ELF-1 (cell line): Measurements from ENCODE around the gene ZNF407.
"Not testable (repeated sequence)": the region's sequence is repeated elsewhere in the genome, so short reads cannot be mapped to it uniquely, and the experiment has no call there.

Experiments used
- DNase-seq: peaks from one replicate; pipeline ENCODE4 v3.0.0-alpha.2; 2016; ENCODE audit warnings: low read depth, low spot score

Gene ZNF407

DNA sequence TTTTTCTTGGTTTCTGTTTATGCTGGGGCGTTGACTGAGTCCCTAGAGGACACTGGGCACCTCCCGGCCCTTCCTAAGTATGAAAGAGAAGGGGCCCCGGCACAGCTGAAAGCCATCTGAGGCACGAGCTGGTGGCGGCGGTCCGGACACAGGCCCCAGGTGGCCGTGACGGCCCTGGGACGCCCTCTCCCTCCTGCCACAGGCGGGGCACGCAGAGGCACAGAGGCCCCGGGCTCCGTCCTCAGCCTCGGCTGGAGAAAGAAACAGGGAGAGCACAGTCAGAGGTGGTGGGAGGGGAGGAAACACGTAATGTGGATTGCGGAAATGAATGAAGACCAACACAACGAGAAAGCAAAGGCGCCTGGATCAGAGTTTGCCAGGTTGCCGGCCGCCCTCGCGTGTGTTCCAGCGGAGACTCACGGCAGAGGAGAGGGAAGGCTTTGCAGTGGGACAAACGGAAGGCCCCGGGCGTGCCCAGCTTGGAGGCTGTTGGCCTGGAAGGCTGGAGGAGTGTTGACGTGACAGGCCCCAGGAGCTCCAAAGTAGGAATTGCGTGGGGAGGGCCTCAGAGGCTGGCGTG is 492.2 kb downstream of the ZNF407 start:
- no peak for DNase-seq

GRCh38 chr18:75090336-75090735 is 492.7 kb downstream of the ZNF407 start:
- peak; percentile 12 for DNase-seq

GRCh38 chr18:75097491-75098225 is 500.0 kb downstream of the ZNF407 start:
- no peak for DNase-seq

DNA sequence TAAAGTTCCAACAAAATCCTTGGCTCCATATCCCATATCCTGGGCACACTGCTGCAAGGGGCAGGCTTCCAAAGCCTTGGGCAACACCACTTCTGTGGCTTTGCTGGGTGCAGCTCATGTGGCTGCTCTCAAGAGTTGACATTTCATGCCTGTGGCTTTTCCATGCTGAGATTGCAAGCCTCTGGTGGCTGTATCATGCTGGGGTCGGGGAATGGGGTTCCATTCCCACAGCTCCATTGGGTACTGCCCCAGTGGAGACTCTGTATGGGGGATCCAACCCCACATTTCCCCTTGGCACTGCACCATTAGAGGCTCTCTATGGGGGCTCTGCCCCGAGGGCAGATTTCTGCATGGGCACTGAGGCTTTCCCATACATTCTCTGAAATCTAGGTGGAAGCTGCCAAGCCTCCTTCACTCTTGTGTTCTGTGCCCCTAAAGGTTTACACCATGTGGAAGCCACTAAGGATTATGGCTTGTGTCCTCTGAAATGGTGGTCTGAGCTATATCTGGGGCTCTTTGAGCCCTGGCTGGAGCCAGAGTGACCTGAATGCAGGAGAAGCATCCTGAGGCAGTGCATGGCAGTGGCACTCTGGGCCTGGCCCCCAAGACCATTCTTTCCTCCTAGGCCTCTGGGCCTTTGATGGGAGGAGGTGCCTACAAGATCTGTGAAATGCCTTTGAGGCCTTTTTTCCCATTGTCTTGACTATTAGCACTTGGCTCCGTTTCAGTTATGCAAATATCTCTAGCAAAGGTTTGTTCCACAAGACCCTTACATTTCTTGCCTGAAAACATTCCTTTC is 503.4 kb downstream of the ZNF407 start:
- no peak for DNase-seq

DNA sequence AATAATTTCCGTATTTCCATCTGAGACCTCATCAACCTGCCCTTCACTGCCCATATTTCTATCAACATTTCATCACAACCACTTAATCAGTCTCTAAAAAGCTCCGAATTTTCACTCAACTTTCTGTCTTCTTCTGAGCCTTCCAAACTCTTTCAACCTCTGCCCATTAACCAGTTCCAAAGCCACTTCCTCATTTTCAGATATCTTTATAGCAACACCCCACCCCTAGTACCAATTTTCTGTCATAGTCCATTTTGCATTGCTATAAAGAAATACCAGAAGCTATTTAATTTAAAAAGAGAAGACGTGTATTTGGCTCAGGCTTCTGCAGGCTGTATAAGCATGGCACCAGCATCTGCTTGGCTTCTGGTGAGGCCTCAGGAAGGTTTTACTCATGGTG is 504.2 kb downstream of the ZNF407 start:
- DNase-seq: no peak

- DNase-seq: not testable (repeated sequence)
These were observed 506.4 kb downstream of the ZNF407 start for GRCh38 chr18:75104029-75104428.

DNA sequence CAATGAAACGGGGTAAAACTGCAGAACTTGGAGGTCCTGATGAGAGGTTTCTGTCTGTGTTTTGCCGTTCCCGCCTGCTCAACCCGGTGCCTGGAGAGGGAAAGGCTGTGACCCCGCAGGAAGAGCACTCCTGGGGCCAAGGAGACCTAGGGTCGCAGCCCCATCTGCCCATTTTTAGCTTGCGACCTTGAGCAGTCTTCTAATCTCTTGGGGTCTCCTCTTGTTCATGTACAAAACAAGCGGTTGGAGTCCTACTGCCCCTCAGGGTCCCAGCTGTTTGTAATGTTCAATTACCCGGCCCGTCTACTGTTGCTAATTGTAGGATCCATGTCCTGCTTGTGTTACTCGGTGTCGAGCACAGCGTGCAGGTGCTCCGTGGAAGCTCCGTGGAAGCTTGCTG is 506.8 kb downstream of the ZNF407 start:
- no peak for DNase-seq

GRCh38 chr18:75105551-75106254 is 508.0 kb downstream of the ZNF407 start:
- DNase-seq: no peak

DNA sequence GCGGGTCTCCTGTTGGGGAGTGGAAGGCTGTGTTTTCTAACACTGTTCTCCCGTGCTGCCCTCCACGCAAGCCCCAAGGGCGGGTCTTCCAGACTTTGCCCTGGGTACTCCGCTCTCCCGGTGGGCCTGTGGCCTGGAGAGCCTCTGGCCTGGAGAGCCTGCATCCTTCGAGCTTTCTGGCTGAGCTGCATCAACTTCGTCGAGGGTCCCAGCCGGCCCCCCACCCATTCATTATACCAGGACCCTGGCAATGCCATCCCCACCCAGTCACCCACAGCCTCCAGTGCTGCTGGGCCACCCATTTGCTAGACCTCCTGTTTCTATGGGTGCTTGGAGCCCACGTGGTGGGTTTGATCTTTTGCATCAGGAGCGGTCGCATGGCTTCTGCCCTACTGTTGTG is 509.1 kb downstream of the ZNF407 start:
- DNase-seq: no peak

DNA sequence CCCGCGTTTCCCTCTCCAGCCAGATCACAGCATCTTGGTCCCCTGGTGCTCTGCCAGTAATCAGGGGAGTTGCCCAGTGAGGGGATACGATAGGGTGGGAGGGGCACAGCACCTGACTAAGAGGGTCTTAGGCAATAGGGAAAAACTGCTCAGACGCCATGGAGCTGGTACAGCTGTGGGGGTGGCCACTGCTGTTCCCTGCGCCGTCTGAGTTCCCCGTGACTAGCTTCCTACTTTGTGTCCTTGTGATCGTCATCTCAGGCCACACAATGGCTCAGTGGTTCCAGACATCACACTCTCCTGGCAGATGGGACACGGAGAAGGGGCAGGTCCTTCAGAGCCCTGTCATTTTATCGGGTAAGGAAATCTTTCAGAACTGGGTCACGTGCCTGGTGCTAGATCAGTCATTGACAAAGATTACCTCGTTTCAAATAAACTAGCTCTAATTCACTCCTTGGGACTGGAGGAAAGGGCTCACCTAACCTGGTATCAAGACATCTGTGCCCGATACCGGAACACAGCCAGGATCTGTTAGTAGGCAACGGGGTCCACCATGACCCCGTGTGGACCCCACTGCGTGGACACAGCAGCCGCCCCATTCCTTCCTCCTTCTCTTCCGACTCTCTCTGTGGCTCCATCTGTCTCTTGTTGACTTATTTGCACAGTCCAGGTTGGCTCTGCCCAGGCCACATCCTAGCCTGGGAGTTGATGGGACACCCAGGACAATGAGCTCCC is 509.7 kb downstream of the ZNF407 start:
- DNase-seq: no peak

GRCh38 chr18:75107931-75108276 is 510.2 kb downstream of the ZNF407 start:
- DNase-seq: no peak

- DNase-seq: no peak
These were observed 511.1 kb downstream of the ZNF407 start for GRCh38 chr18:75108579-75109318.

DNA sequence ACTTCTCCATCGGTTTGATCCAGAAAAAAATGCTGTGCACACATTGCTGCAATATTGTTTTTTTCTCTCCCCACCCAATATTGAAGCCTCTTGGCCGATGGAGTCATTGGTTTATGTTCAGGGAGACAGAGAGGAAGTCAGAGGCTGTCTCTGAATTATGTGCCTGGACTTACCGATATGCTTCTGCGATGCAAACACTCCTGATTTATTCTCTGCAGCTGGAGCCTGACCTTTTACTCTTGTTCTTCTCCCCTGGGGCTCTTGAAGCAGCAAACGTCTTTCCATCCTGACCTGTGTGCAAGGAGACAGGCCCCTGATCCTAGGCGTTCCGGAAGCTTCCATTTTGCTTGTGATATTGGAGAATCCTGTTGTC is 511.6 kb downstream of the ZNF407 start:
- DNase-seq: no peak

DNA sequence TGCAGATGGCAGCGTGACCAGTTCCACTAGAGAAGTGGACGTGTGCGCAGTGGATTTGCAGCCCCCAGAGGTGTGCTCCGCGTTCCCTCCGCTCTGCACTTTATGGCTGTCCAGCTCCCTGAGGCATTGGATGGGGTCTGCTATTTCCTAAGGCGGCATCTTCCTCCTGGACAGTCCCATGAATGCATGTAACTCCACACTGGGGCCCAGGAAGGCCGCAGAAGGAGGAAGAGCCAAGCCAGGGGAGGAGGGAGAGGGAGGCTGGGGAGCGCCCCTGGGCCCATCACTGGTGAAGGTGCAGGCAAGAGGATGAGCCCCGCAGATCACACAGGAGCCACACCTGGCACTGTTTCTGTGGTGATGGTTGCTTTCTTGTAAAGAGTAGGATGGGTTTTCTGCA is 512.1 kb downstream of the ZNF407 start:
- DNase-seq: no peak

DNA sequence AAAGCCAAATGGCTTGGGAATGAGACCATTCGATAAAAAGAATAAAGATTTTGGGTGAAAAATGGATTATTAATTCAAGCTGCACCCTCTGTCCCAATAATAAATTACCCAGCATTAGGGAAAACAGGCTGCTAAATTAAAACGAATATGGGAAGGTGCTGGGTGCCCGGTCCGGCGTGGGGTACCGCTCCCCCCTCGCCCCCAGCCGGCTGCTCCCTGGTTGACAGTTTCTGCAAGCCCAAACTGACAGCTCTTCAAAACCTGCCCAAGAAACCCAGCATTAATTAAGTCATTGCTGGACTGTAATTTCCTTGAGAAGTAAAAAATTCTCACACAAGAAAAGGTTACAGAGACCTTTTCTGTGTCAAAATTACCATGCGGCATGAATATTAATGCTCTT is 512.6 kb downstream of the ZNF407 start:
- DNase-seq: no peak

GRCh38 chr18:75110846-75111415 is 513.3 kb downstream of the ZNF407 start:
- DNase-seq: no peak

DNA sequence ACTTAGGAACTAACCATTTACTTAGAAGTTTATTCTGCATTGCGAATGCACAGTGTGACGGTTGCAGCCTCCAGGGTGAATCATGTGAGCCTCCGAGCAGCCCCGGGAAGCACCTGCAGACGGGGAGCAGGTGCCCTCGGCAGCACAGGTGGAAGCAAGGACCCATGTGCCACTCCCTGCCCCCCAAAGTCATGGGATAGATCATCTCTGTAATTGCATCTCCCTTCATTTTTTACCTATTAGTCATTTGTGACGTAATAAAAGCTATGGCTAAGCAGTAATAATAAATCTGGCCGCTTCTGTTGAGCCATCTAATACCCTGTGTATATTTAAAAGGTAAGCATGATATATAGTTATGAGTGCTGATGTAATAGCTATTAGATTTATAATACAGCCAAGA is 514.1 kb downstream of the ZNF407 start:
- no peak for DNase-seq

DNA sequence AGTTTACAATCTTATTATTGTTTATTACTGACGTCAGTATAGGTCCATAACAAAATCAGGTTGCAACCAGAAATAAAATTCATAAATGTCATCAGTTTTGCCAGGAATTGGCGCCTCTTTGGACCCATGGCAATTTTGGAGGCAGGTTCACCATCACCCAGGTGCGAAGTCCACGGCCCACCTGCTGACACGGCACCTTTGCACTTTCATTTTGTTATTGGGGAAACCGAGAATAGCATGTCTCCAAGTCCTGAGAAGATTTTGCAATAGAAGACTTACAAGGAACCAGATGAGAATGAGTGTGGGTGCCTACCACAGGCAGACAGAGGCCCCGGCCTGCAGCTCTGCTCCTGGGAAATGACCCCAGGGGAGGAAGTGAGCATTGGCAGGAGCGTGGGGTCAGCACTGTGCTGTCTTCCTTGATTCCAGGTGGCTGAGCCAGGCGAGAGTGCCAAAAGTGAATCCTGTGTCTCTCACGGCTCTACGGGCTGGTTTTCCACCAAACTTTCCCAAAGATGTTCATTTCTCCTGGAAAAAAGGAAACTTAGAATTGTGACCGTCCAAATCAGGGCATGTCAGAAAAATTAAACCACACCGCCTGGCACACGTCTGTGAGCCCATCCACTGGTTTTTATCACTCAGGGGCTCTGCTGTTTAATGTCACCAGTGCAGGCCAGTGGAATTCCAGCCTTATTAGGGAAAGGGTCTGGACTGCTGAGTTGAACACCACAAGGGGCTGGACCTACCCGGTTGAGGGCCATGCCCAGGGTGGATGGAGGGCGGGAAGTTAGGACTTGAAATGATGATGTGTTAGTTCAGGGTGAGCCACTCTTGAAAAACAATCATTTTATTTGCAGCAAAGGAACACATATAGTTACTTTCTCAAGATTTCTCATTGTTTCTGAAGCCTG is 514.8 kb downstream of the ZNF407 start:
- DNase-seq: no peak

GRCh38 chr18:75113455-75113854 is 515.8 kb downstream of the ZNF407 start:
- no peak for DNase-seq
